ENCODE results near the gene CAMK2A. TPM values are rescaled to one million over a fixed set of nuclear protein-coding genes. Genes with fewer than 3 reads are reported as not detected.

CAMK2A gene
- total RNA-seq, 1 experiment from 2014 or later: 0.33 TPM

DNA sequence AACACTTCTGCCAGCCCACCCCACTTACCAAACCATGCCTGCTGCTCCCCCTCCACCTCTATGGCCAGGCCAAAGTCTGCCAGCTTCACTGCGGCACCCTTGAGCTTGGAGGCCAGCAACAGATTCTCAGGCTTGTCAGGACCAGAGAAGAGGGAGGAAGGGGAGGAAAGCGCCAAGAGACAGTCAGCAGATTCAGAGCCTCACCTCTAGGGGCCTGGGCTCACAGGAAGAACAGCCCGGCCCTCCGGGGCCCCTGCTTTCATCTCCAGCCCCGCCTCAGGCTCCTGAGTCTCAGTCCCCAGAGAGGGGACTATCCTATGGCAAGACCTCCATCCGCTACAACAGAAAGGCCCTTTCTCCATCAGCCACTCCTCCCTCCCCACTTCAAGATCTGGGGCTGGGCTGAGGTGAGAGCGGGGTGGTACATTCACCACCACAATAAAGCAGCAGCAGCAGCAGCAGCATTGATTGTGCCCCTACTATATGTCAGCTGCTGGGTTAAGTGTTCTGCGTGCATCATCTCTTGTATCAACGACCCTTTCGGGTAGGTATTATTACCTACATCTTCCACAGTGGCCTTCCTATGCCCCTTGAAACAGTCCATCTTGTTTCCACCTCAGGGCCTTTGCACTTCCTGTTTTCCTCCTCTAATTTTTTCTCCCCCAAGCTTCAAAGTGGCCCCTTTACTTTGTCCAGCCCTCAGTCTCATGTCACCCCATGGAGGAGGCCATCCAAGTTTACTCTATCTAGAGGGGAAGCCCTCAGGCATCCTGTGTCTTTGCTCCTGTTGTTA is 36.0 kb downstream of the CAMK2A start:
- no peak overlapping the region for H2AK5ac ChIP-seq (ENCODE audit: insufficient read length, low read length)
- no peak overlapping the region for H2BK20ac ChIP-seq (ENCODE audit: low read depth, low read length, poor library complexity, severe bottlenecking)
- no peaks in the 10 kb centered on the region for H3K79me2 ChIP-seq (ENCODE audit: insufficient read depth, low read length)
- H4K8ac ChIP-seq (replicated peaks; ENCODE audit: insufficient read length, low read depth, low read length): no peak overlapping the region
- Mint-ChIP-seq H3K9me3 (no peaks in the 10 kb centered on the region), H3K36me3 (ENCODE audit: insufficient read depth in 1 of 3, low read depth in 3 of 3) (no peaks in the 10 kb centered on the region; a peak in 1 of 7 replicates), H3K27ac (no peak overlapping the region), H3K27me3 (ENCODE audit: low read depth) (peaks cover 2% of the 10 kb centered on the region; the same call in 1 of the 2 replicates), H3K4me3 (no peak overlapping the region), H3K4me1 (peaks cover 5 to 14% of the 10 kb centered on the region in 2 experiments)
- H2BK12ac ChIP-seq (ENCODE audit: insufficient read length, low read depth, low read length): no peak overlapping the region
- no peak overlapping the region for H3K23ac ChIP-seq (ENCODE audit: insufficient read length, low read depth, low read length)
- H3K23me2 ChIP-seq (ENCODE audit: insufficient read length, low read depth, low read length, poor library complexity, severe bottlenecking): no peaks in the 10 kb centered on the region
- H3T11ph ChIP-seq (ENCODE audit: low read length): no peak overlapping the region
- no peak overlapping the region for H3K9ac ChIP-seq (ENCODE audit: extremely low read depth, insufficient read length, low read length)
- no peak overlapping the region for H4K91ac ChIP-seq (ENCODE audit: insufficient read length, low read depth, low read length)
- no peak overlapping the region for H3K27ac ChIP-seq (ENCODE audit: insufficient read length, low read depth, low read length)
- H2BK5ac ChIP-seq (ENCODE audit: insufficient read length, low read length): no peak overlapping the region
- no peak overlapping the region for H3K56ac ChIP-seq (ENCODE audit: insufficient read length, low read depth, low read length)
- no CpG with 5 or more reads among the region's 10 CpGs for WGBS (ENCODE audit: extremely low coverage, insufficient read length, low lambda C conversion rate)
- no peak overlapping the region for H2BK120ac ChIP-seq (ENCODE audit: low read depth, low read length, poor library complexity, severe bottlenecking)
- peak; percentile 41; the same call in 2 of the 3 replicates for TF ChIP-seq CTCF (conservative IDR thresholded peaks at IDR 0.05)
- no peaks in the 10 kb centered on the region for H3K9me3 ChIP-seq (ENCODE audit: control insufficient read depth, low read depth, low read length)
- H4K5ac ChIP-seq (ENCODE audit: insufficient read length, low read depth, low read length): no peak overlapping the region
- H3K79me1 ChIP-seq (ENCODE audit: insufficient read depth, low read depth, low read length, poor library complexity, severe bottlenecking): no peaks in the 10 kb centered on the region
- no peak overlapping the region for H3K4me2 ChIP-seq (ENCODE audit: insufficient read depth, insufficient read length, low read length)
- no peaks in the 10 kb centered on the region for H4K20me1 ChIP-seq (ENCODE audit: control insufficient read depth, insufficient read depth, insufficient read length)
- H2AFZ ChIP-seq (ENCODE audit: low read length): no peak overlapping the region
- no peaks in the 10 kb centered on the region for H3K27me3 ChIP-seq (ENCODE audit: insufficient read depth, low read length)
- H3K4me1 ChIP-seq (ENCODE audit: insufficient read depth, low read length): no peaks in the 10 kb centered on the region; the same call in 1 of the 2 replicates
- no peak overlapping the region for H3K4ac ChIP-seq (ENCODE audit: low read depth, low read length)
- no peak overlapping the region for H3K18ac ChIP-seq (ENCODE audit: insufficient read length, low read depth, low read length)
- peak; percentile 48 for DNase-seq
- H3K14ac ChIP-seq (ENCODE audit: insufficient read depth, low read length): no peak overlapping the region
- H2BK15ac ChIP-seq (ENCODE audit: low read depth, low read length): no peak overlapping the region

All from H9 (cell line).